Measurements from ENCODE around the gene SORL1. TPM values are rescaled to one million over a fixed set of nuclear protein-coding genes. Genes with fewer than 3 reads are reported as not detected.

Gene SORL1
- total RNA-seq, 1 donor from 2014 or later, result 13.8 TPM

GRCh38 chr11:121669422-121669821 lies 217.3 kb downstream of the SORL1 start:
- Mint-ChIP-seq H3K4me3 (no peak overlapping the region), H3K27ac (ENCODE audit: unreplicated experiment) (no peak overlapping the region), H3K27me3 (ENCODE audit: low read depth) (no peaks in the 10 kb centered on the region), H3K9me3 (peaks cover 6% of the 10 kb centered on the region), H3K36me3 (ENCODE audit: low read depth) (peaks cover 2% of the 10 kb centered on the region), H3K4me1 (peaks cover 36% of the 10 kb centered on the region)
- TF ChIP-seq CTCF (conservative IDR thresholded peaks at IDR 0.05), result no peak
- no peak for DNase-seq (ENCODE audit: low read depth, low spot score)

- H3K27me3 Mint-ChIP-seq (ENCODE audit: low read depth), result no peaks in the 10 kb centered on the region
- DNase-seq (ENCODE audit: low read depth, low spot score), result no peak
- H3K4me3 Mint-ChIP-seq, result no peak overlapping the region
- H3K4me1 Mint-ChIP-seq, result peaks cover 36% of the 10 kb centered on the region
- no peak overlapping the region for H3K27ac Mint-ChIP-seq (ENCODE audit: unreplicated experiment)
- no peak for TF ChIP-seq CTCF (conservative IDR thresholded peaks at IDR 0.05)
- H3K36me3 Mint-ChIP-seq (ENCODE audit: low read depth), result peaks cover 2% of the 10 kb centered on the region
- H3K9me3 Mint-ChIP-seq, result peaks cover 6% of the 10 kb centered on the region
Observed at GRCh38 chr11:121670266-121670665, 218.2 kb downstream of the SORL1 start.

GRCh38 chr11:121670805-121671282 lies 218.7 kb downstream of the SORL1 start:
- no peak for TF ChIP-seq CTCF (conservative IDR thresholded peaks at IDR 0.05)
- DNase-seq (ENCODE audit: low read depth, low spot score), result no peak
- Mint-ChIP-seq H3K9me3 (peaks cover 6% of the 10 kb centered on the region), H3K27me3 (ENCODE audit: low read depth) (no peaks in the 10 kb centered on the region), H3K27ac (ENCODE audit: unreplicated experiment) (no peak overlapping the region), H3K4me1 (peaks cover 36% of the 10 kb centered on the region), H3K36me3 (ENCODE audit: low read depth) (peaks cover 2% of the 10 kb centered on the region), H3K4me3 (no peak overlapping the region)

GRCh38 chr11:121671283-121672168 lies 219.4 kb downstream of the SORL1 start:
- peaks cover under 1% of the 10 kb centered on the region for H3K36me3 Mint-ChIP-seq (ENCODE audit: low read depth)
- no peak for TF ChIP-seq CTCF (conservative IDR thresholded peaks at IDR 0.05)
- peaks cover 36% of the 10 kb centered on the region for H3K4me1 Mint-ChIP-seq
- H3K4me3 Mint-ChIP-seq, result no peak overlapping the region
- DNase-seq (ENCODE audit: low read depth, low spot score), result no peak
- H3K9me3 Mint-ChIP-seq, result peaks cover 6% of the 10 kb centered on the region
- H3K27me3 Mint-ChIP-seq (ENCODE audit: low read depth), result no peaks in the 10 kb centered on the region
- H3K27ac Mint-ChIP-seq (ENCODE audit: unreplicated experiment), result no peak overlapping the region

- Mint-ChIP-seq H3K4me1 (peaks cover 36% of the 10 kb centered on the region), H3K27ac (ENCODE audit: unreplicated experiment) (no peak overlapping the region)
- DNase-seq (ENCODE audit: low read depth, low spot score), result no peak
Observed at GRCh38 chr11:121672630-121673487, 220.7 kb downstream of the SORL1 start.

More at GRCh38 chr11:121672630-121673487, 220.7 kb downstream of the SORL1 start:
- H3K9me3 Mint-ChIP-seq, result peaks cover 4% of the 10 kb centered on the region
- H3K36me3 Mint-ChIP-seq (ENCODE audit: low read depth), result no peaks in the 10 kb centered on the region
- no peak for TF ChIP-seq CTCF (conservative IDR thresholded peaks at IDR 0.05)
- no peaks in the 10 kb centered on the region for H3K27me3 Mint-ChIP-seq (ENCODE audit: low read depth)
- H3K4me3 Mint-ChIP-seq, result no peak overlapping the region

All from neural crest cell (in vitro differentiated cells).